Measurements from ENCODE around the gene ANGPTL5. TPM values are rescaled to one million over a fixed set of nuclear protein-coding genes. Genes with fewer than 3 reads are reported as not detected.
A peak's percentile ranks its signal among the peaks of the same experiment; 100 is the strongest.

Gene ANGPTL5
- total and polyA plus RNA-seq, 9 donors: 2.8 to 41.0 (median 16.8) TPM

GRCh38 chr11:101920992-101921391 is 4.7 kb upstream of the ANGPTL5 start:
- Histone ChIP-seq H3K4me1 (ENCODE audit: insufficient read depth) (peaks cover 1% of the 10 kb centered on the region), H3K27ac (no peak overlapping the region), H3K27me3 (no peaks in the 10 kb centered on the region), H3K4me3 (no peak overlapping the region), H3K36me3 (no peaks in the 10 kb centered on the region), H3K9me3 (no peaks in the 10 kb centered on the region)
- TF ChIP-seq, protein P1, sequence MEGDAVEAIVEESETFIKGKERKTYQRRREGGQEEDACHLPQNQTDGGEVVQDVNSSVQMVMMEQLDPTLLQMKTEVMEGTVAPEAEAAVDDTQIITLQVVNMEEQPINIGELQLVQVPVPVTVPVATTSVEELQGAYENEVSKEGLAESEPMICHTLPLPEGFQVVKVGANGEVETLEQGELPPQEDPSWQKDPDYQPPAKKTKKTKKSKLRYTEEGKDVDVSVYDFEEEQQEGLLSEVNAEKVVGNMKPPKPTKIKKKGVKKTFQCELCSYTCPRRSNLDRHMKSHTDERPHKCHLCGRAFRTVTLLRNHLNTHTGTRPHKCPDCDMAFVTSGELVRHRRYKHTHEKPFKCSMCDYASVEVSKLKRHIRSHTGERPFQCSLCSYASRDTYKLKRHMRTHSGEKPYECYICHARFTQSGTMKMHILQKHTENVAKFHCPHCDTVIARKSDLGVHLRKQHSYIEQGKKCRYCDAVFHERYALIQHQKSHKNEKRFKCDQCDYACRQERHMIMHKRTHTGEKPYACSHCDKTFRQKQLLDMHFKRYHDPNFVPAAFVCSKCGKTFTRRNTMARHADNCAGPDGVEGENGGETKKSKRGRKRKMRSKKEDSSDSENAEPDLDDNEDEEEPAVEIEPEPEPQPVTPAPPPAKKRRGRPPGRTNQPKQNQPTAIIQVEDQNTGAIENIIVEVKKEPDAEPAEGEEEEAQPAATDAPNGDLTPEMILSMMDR (IDR thresholded peaks at IDR 0.05): no peak
- TF ChIP-seq EP300 (IDR thresholded peaks at IDR 0.05) (no peak), POLR2A (IDR thresholded peaks at IDR 0.05) (no peak)
- DNase-seq: no peak
- 92 to 97% (median 97%) methylated on average over 1 of the region's 1 CpG for WGBS, 3 donors
- intact Hi-C loops (cut with DNase I): no loop called here

DNA sequence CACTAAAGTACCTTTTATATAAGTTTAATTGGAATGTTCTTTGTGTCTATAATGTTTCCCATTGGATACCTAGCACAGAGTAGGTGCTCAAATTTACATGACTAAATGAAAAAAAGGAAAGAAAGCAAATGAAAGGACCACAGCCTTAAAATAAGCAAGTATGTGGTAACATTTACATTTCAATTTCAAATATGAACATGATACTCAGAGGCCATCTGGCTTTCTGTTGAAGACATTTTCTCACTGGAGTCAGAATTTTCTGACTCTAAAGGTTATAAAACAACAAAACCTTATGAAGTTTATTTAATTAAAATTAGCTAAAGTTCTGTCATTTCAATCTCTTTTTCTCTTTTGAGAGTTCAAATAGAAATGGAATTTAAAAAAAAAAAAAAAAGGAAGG is 904 bp upstream of the ANGPTL5 start:
- Histone ChIP-seq H3K27ac (no peak overlapping the region), H3K27me3 (no peaks in the 10 kb centered on the region), H3K4me3 (no peak overlapping the region), H3K9me3 (no peaks in the 10 kb centered on the region), H3K4me1 (ENCODE audit: insufficient read depth) (peaks cover 5% of the 10 kb centered on the region), H3K36me3 (no peaks in the 10 kb centered on the region)
- TF ChIP-seq EP300 (IDR thresholded peaks at IDR 0.05) (no peak), POLR2A (IDR thresholded peaks at IDR 0.05) (no peak)
- TF ChIP-seq, protein P1 (IDR thresholded peaks at IDR 0.05): no peak
- intact Hi-C loops (cut with DNase I): no loop called here
- no peak for DNase-seq

GRCh38 chr11:101915791-101916291 is 481 bp downstream of the ANGPTL5 start:
- Histone ChIP-seq H3K27ac (peak overlapping the region; percentile 52 to 70), H3K36me3 (no peaks in the 10 kb centered on the region), H3K4me1 (ENCODE audit: insufficient read depth) (peaks cover 5% of the 10 kb centered on the region), H3K27me3 (no peaks in the 10 kb centered on the region), H3K4me3 (peak overlapping the region; percentile 86), H3K9me3 (no peaks in the 10 kb centered on the region)
- TF ChIP-seq, protein P1 (IDR thresholded peaks at IDR 0.05): no peak
- TF ChIP-seq POLR2A (IDR thresholded peaks at IDR 0.05) (no peak), EP300 (IDR thresholded peaks at IDR 0.05) (no peak)
- WGBS, 3 donors: 4 to 5% (median 4%) methylated on average over 4 of the region's 4 CpGs
- no peak for DNase-seq
- intact Hi-C loops (cut with DNase I): no loop called here

GRCh38 chr11:101914738-101915426 is 1.4 kb downstream of the ANGPTL5 start, which contains the start of gene CEP126:
CEP126 (plus strand) TSS chr11:101915010; CDS start chr11:101915285, 275 bp downstream.
- Histone ChIP-seq H3K4me3 (peak within 1 kb of the TSS; percentile 86), H3K9me3 (no peaks in the 10 kb centered on the region), H3K4me1 (ENCODE audit: insufficient read depth) (peaks cover 5% of the 10 kb centered on the region), H3K36me3 (no peaks in the 10 kb centered on the region), H3K27me3 (no peaks in the 10 kb centered on the region), H3K27ac (peak within 1 kb of the TSS; percentile 52 to 70)
- WGBS, 3 donors: 0% methylated on average over 56 of the region's 56 CpGs
- TF ChIP-seq, protein P1 (IDR thresholded peaks at IDR 0.05): peak; percentile 41 to 65 (median 64)
- TF ChIP-seq EP300 (IDR thresholded peaks at IDR 0.05): no peak
- TF ChIP-seq POLR2A (IDR thresholded peaks at IDR 0.05): peak; percentile 60
- intact Hi-C loops (cut with DNase I): no loop called here
- DNase-seq: peak; percentile 96 to 97 (median 96)
